Measurements from ENCODE around the gene RPL5. TPM values are rescaled to one million over a fixed set of nuclear protein-coding genes. Genes with fewer than 3 reads are reported as not detected.
"Not testable (repeated sequence)": the region's sequence is repeated elsewhere in the genome, so short reads cannot be mapped to it uniquely, and the experiment has no call there.

The RPL5 gene
- total RNA-seq (1,737 and 2,070 TPM in 2 replicates), polyA plus RNA-seq (668 and 726 TPM in 2 replicates)

- peak within 1 kb of the TSS; percentile 97 for H3K4me3 ChIP-seq
- peak; percentile 99 for DNase-seq (ENCODE audit: low spot score)
- H3K4me2 ChIP-seq, result peak within 1 kb of the TSS; percentile 83
- peak within 1 kb of the TSS; percentile 73 for H2AFZ ChIP-seq
- no peak for TF ChIP-seq EZH2 (IDR thresholded peaks at IDR 0.05; ENCODE audit: borderline replicate concordance)
- TF ChIP-seq CTCF (IDR thresholded peaks at IDR 0.05; ENCODE audit: poor library complexity), result peak; percentile 91
- peaks cover 21% of the 10 kb centered on the region for H3K4me1 ChIP-seq (ENCODE audit: insufficient read depth)
- no peaks in the 10 kb centered on the region for H3K27me3 ChIP-seq
- H3K36me3 ChIP-seq (replicated peaks; ENCODE audit: insufficient read depth, low read depth), result no peaks in the 10 kb centered on the region
- H3K9me2 ChIP-seq (replicated peaks; ENCODE audit: insufficient read depth), result no peaks in the 10 kb centered on the region
- 2% methylated on average over 54 of the region's 57 CpGs for WGBS (ENCODE audit: low lambda C conversion rate, missing lambda C conversion rate)
- peak within 1 kb of the TSS; percentile 92 for H3K27ac ChIP-seq
- H3K9me3 ChIP-seq (ENCODE audit: low read depth), result no peaks in the 10 kb centered on the region
- peaks cover 51% of the 10 kb centered on the region for H3K79me2 ChIP-seq
- H4K20me1 ChIP-seq (ENCODE audit: insufficient read depth, poor library complexity, severe bottlenecking), result peaks cover 47% of the 10 kb centered on the region
Observed at GRCh38 chr1:92831762-92832536, at the start of gene RPL5. Gene RPL5, plus strand, starts transcription at chr1:92832040. Its CDS starts 75 bp downstream, at chr1:92832115.

- H3K9me2 ChIP-seq (replicated peaks; ENCODE audit: insufficient read depth); H3K27me3 ChIP-seq; H3K9me3 ChIP-seq (ENCODE audit: low read depth); H3K4me1 ChIP-seq (ENCODE audit: insufficient read depth); H3K36me3 ChIP-seq (replicated peaks; ENCODE audit: insufficient read depth, low read depth): not testable (repeated sequence)
- Histone ChIP-seq H3K4me3 (peak overlapping the region; percentile 72), H2AFZ (peak overlapping the region; percentile 45), H3K4me2 (peak overlapping the region; percentile 96), H3K79me2 (peaks cover 57% of the 10 kb centered on the region), H3K27ac (peak overlapping the region; percentile 98), H4K20me1 (ENCODE audit: insufficient read depth, poor library complexity, severe bottlenecking) (peaks cover 28% of the 10 kb centered on the region)
- WGBS (ENCODE audit: low lambda C conversion rate, missing lambda C conversion rate), result 61% methylated on average over 12 of the region's 14 CpGs
- DNase-seq (ENCODE audit: low spot score), result peak; percentile 50
Observed at GRCh38 chr1:92783550-92783949, 48.3 kb upstream of the RPL5 start.

GRCh38 chr1:92784021-92784638 is 47.7 kb upstream of the RPL5 start:
- peak overlapping the region; percentile 98 for H3K27ac ChIP-seq
- H3K9me2 ChIP-seq (replicated peaks; ENCODE audit: insufficient read depth), result no peaks in the 10 kb centered on the region
- H3K4me2 ChIP-seq, result peak overlapping the region; percentile 96
- H4K20me1 ChIP-seq (ENCODE audit: insufficient read depth, poor library complexity, severe bottlenecking), result peaks cover 23% of the 10 kb centered on the region
- WGBS (ENCODE audit: low lambda C conversion rate, missing lambda C conversion rate), result 3% methylated on average over 24 of the region's 25 CpGs
- H3K9me3 ChIP-seq (ENCODE audit: low read depth), result no peaks in the 10 kb centered on the region
- H3K79me2 ChIP-seq, result peaks cover 51% of the 10 kb centered on the region
- peak overlapping the region; percentile 72 for H3K4me3 ChIP-seq
- no peaks in the 10 kb centered on the region for H3K36me3 ChIP-seq (replicated peaks; ENCODE audit: insufficient read depth, low read depth)
- no peak for TF ChIP-seq CTCF (IDR thresholded peaks at IDR 0.05; ENCODE audit: poor library complexity)
- TF ChIP-seq EZH2 (IDR thresholded peaks at IDR 0.05; ENCODE audit: borderline replicate concordance), result no peak
- no peak for TF ChIP-seq EZH2phosphoT487 (IDR thresholded peaks at IDR 0.05; ENCODE audit: low read depth, severe bottlenecking, unreplicated experiment)
- H3K4me1 ChIP-seq (ENCODE audit: insufficient read depth), result peaks cover 5% of the 10 kb centered on the region
- H3K27me3 ChIP-seq, result no peaks in the 10 kb centered on the region
- peak; percentile 42 for DNase-seq (ENCODE audit: low spot score)
- H2AFZ ChIP-seq, result peak overlapping the region; percentile 45
